Measurements from ENCODE around the gene ZBTB16. TPM values are rescaled to one million over a fixed set of nuclear protein-coding genes. Genes with fewer than 3 reads are reported as not detected.

ZBTB16 gene
- polyA plus RNA-seq, 5 donors = 3.1 to 9.9 (median 6.7) TPM

DNA sequence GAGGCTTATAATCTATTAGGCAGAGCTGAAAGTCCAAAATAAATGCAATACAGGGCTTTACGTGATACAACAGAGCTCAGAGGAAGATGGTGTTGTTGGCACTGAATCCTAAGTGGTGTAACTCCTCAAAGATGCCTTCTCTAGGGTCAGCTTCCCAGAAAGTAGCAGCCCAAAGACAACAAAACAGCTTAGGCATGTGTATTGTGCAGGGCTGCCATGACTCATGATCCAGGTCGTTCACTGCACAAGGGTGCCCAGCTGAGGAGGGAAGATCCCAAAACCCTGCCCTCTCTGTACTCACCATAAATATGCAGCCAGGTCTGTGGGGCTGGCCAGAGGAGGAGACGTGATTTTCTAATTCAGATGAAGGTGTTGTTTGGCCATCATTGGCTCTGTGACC lies 177.3 kb downstream of the ZBTB16 start:
- no peak for DNase-seq

DNA sequence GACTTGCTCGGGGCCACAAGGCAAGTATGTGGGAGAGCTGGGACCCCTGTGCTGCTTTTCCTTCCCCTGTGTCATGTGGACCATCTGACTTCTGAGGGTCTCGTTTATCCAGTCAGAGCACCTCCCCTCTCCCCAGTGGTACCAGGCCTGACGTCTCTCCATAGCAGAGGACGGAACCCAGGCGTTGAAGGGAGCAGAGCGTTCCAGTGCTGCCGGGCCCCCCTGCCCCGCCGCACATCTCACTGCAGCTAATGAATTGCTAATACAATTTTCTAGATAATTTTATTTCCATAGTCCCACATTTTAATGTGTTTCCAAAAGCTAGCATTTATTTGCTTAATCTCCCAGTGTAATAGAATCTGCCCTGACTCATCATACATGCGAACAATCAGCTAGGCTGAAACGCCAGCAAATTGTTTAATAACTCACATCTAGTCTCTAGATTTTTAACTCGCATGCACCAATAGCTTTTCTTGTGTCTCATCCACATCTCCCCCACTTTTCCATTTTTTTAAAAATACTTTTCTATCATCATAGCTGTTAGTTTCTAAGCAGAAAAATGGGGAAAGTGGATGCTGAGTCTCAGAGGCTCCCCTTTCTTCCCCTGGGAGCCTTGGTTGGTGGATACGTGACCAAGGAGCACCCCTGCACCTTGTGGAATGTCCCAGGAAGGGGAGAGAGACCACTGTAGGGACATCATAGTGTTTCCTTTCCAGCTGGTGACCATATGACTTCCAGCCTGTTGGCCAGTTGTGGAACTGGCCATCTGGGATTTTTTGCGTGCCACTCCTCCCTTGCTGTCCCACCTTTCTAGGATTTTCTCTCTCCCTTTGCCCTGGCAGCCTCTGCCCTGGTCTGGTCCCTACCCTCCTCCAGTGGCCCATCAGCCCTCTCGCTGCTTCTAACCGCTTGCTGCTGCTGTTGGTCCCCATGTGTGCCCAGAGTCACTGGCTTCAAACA lies 178.1 kb downstream of the ZBTB16 start:
- DNase-seq = no peak

DNA sequence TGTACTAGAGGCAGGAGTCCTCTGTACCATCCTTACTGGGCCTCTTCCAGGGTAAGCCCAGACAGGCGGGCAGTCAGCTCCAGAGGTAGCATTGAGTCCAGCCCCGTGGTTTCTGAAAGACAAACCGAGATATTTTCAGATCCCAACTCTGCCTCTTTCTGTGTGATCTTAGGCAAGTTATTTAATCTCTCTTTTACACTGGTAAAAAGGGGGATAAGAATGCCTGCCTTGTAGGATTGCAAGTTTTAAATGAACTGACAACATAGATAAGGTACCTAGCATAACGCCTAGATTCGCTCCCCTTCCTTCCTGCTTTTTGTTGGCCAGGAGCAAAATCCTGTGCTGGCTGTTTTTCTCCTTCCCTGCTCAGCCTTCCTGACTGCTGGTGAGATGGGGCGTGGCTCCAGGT lies 180.2 kb downstream of the ZBTB16 start:
- no peak for DNase-seq

DNA sequence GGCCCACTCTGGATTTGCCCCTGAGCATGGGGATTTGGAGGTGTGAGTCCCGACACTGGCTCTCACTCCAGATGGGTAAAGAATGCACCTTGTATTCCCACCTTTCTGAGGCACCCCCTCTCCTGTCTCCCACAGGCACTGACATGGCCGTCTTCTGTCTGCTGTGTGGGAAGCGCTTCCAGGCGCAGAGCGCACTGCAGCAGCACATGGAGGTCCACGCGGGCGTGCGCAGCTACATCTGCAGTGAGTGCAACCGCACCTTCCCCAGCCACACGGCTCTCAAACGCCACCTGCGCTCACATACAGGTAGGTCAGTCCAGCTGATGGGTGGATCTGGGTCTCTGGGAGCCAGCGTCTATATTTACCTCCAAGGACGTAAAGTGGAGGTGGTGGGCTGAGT lies 182.5 kb downstream of the ZBTB16 start:
- DNase-seq = no peak

DNA sequence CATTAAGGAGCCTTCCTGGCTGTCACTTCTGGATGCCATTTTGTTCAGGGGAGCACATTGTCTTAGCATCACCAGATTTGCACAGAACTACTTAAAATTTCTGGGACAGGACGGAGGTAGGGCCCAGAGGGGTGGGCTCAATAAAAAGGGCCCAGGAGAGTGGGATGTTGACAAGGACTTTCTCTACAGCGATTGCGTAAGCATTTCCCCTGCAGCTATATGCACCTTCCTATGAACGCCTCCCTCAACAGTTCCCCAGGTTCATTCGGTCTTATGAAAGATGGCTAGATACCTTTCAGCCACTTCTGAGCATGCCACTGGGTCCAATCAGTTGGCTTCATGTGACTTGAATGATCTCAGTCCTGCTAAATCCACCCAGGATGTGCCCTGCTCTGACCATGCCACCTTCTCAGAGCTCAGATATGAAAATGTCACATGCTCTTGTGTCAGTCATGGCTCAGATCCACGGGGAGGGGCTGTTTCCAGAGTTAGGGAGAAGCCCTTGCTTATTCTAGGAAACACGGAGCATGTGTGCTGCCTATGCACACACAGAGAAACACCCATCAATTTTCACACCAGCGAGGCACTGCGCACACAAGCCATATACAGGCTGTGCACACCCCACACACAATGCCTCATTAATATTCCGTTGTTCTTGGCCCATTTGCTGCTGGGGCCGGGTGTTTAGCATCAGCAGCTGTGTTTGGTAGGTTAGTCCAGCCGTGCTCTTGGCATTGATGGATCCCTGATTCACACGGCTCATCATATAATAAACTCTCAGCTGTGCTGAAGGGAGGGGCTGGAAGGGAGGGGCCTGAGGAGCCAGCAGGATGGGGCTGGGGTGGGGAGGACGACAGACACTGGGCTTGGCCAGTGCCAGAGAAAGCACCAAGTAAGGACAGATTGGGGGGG lies 184.2 kb downstream of the ZBTB16 start:
- no peak for DNase-seq

DNA sequence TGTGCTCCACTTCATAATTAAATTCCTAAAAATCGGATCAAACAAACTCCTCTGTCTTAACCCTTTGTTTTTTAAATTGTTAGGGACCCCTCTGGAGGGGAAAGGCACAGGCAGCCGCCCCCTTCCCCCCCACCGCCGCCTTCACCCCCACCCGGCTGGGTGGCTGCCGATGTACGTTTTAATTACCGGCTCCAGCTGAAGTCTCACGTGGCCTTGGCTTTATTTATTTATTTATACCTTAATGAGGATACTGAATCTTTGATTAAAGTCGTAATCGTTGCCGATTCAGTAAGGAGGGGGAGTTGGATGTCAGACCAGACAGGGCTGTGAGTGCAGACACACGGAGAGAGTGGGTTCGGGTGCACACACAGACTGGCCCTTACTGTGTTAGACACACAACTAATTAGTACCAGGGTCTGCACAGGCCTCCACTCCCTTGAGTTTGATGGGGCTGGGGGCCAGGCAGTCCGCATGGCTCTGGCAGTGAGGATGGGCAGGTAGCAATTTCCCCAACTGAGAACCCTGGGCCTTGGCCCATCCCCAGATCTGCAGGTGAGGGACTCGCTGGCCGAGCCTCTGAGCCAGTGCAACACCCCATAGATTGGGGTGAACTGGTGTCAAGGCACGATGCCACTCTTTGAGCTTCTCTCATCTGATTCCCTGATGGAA lies 185.3 kb downstream of the ZBTB16 start:
- DNase-seq = no peak

DNA sequence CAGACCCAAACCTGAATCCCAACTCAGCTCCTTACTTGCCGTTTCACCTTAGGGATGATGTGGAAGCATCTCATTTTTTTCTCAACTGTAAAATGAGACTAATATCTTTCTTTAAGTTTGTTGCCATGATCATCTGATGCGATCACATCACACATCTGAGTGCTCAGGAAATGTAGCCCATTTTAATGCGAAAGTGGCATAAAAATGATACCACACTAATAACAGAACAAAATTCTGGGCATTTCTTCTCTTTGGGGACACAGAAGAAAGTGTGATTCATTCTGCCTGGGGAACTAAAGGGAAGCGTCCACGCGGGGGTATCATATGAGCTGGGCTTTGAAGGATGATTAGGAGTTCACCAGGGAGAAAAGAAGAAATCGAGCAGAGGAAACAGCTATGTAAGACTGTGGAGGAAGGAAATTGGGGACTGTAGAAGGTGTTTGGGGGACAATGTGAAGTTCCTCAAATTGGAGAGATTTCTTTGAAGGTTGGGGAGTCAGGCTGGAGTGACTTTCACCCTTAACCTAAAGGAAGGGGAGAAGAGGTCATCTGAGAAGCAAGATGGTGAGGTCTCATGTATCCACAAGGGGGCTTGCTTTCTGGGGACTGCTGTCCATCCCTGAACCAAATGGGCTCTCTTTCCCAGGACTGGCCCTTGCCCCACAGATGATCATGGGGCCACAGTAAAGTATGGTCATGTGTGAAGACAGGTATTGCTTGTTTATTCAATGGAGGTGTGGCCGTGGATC lies 187.0 kb downstream of the ZBTB16 start:
- DNase-seq = no peak

DNA sequence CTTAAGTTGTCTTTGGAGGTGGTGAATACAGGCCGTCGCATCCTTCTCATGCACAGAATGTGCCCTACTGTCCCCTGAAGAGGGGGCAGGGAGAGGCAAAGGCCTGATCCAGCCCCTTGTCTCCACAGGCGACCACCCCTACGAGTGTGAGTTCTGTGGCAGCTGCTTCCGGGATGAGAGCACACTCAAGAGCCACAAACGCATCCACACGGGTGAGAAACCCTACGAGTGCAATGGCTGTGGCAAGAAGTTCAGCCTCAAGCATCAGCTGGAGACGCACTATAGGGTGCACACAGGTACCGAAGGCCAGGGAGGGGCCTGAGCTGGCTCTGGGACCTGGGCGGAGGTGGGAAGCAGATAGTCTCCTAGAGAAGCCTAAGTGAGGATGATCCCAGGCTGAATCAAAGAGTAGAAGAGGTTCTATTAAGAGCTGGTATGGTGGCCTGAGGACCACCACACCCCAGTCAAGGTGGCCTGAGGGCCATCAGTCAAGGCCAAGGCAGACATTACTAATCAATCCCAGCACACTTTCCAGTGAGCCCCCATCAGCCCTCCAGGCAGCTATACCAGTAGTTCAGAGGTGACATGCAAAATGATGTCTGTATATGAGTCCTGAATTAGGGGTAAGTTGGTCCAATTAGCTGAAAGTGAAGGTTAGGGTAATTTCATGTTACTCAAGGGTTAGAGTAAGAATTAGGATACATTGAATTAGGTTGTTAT lies 187.7 kb downstream of the ZBTB16 start:
- DNase-seq = no peak

DNA sequence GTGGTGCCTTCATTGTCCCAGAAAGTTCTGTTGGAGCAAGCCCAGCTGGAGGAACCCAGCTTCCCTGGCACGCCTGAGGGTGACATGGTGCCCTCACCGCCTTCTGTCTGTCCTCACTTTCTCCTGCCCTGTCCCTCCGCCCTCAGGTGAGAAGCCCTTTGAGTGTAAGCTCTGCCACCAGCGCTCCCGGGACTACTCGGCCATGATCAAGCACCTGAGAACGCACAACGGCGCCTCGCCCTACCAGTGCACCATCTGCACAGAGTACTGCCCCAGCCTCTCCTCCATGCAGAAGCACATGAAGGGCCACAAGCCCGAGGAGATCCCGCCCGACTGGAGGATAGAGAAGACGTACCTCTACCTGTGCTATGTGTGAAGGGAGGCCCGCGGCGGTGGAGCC lies 190.7 kb downstream of the ZBTB16 start:
- no peak for DNase-seq

DNA sequence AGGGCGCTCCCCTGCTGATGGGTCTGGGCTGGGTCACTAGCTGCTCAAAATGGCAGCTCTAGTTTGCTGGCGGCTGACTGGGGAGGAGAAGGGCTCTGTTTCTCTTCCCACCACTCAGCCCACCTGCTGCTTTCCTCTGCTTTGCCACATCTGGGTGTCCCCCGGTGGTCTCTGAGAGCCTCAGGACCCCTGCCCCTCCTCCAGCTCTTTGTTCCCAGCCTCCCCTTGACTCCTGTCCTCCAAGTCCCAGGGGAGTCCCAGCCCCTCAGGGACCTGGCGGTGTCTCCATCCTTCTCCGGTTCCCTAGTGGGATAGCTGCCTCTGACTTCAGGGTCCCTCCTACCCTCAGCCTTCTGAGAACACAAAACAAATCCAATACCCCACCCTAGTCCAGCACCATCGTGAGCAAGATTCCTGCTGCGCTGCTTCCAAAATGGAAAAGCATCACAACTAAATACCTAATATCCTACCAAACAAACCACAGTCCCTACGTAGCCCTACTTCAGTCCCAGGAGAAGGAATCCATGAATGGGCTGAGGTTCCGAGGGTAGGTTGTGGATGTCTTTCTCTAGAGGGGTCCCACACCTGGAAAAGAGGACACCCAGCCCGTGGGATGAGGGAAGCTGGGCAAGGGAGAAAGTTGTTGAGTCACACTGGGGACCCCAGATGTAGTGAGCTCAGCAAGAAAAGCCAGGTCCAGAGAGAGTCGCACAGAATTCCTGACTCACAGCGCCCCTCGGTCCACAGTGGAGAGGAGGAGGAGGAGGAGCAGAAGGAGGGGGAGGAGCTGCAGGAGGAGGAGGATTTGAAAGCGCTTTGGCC lies 191.7 kb downstream of the ZBTB16 start:
- DNase-seq = no peak

DNA sequence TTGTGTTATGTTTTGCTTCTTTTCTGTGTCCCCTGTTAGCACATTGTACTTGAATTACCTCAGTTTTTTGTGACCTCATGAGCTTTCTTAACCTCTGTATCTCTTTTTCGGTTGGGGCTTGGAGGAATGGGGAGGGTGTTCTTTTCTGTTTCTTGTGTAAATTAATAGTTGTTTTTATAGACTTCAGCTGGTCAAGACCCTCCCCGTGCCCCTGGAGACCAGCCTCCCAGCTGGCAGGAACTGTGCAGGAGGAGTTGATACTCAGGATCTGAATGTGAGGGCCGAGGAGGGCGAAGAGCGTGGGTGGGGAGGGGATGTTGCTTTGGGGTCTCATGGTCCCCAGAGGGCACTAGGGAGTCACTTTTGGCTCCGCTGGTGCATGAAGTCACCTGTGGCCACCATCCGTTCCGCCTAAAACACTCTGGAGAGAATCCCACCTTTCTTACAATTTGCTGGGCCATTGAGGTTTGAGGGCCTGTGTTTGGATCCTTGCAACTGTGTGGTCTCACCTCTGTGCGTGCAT lies 192.4 kb downstream of the ZBTB16 start:
- DNase-seq = no peak

DNA sequence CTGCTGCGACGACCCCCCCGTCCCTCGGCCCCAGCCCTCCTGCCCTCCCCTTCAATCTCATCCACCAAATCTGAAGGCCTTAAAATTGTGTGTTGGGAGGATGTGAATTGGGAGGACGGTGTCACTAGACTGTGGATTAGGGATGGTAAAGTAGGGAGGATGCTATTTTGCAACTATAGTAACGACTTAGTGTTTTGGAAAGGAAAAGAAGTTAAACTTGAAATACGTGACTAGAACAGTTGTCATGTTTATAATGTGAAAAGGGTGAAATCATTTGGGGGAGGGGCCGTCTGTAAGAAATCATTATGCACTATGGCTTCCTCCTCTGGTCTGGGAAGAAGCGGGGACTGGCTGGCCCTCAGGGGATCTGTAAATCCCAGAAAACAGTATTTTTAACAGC lies 193.3 kb downstream of the ZBTB16 start:
- DNase-seq = no peak

DNA sequence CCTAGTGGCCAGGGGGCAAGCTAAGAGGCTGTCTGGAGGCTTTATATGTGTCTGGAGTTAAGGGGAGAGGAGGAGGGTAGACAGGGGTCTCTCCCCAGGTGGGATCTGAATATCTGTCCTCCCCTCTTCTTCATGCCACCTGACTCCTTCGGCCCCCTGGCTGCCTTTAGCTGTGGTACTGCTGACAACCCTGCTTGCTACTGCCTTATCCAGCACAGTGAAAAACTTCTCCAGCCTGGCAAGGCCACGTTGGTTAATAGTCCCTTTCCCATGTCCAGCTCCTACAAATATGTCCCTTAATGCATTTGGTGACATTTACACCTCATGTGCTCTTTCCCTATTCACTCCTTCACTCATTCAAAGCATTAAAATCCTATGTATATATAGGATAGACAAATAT lies 194.3 kb downstream of the ZBTB16 start:
- DNase-seq = no peak

DNA sequence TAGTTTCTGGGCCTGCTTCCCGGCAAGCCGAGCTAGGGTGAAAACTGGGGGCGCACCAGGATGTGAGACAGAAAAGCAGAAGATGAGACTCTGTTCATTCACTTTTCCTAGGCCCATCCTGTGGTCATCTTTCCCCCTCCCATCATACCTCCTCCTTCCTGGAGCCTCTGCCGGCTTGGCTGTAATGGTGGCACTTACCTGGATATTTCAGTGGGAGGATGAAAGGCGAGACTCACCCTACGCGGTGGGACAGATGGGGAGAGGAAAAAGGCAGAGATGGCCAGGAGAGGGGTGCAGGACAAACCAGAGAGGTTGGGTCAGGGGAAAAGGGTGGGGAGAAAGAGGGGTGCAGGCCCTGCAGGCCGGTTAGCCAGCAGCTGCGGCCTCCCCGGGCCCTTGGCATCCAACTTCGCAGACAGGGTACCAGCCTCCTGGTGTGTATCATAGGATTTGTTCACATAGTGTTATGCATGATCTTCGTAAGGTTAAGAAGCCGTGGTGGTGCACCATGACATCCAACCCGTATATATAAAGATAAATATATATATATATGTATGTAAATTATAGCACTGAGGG lies 195.1 kb downstream of the ZBTB16 start:
- DNase-seq = no peak

DNA sequence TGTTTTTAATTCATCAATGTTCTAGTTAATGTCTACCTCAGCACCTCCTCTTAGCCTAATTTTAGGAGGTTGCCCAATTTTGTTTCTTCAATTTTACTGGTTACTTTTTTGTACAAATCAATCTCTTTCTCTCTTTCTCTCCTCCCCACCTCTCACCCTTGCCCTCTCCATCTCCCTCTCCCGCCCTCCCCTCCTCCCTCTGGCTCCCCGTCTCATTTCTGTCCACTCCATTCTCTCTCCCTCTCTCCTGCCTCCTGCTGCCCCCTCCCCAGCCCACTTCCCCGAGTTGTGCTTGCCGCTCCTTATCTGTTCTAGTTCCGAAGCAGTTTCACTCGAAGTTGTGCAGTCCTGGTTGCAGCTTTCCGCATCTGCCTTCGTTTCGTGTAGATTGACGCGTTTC lies 195.8 kb downstream of the ZBTB16 start:
- DNase-seq = no peak

DNA sequence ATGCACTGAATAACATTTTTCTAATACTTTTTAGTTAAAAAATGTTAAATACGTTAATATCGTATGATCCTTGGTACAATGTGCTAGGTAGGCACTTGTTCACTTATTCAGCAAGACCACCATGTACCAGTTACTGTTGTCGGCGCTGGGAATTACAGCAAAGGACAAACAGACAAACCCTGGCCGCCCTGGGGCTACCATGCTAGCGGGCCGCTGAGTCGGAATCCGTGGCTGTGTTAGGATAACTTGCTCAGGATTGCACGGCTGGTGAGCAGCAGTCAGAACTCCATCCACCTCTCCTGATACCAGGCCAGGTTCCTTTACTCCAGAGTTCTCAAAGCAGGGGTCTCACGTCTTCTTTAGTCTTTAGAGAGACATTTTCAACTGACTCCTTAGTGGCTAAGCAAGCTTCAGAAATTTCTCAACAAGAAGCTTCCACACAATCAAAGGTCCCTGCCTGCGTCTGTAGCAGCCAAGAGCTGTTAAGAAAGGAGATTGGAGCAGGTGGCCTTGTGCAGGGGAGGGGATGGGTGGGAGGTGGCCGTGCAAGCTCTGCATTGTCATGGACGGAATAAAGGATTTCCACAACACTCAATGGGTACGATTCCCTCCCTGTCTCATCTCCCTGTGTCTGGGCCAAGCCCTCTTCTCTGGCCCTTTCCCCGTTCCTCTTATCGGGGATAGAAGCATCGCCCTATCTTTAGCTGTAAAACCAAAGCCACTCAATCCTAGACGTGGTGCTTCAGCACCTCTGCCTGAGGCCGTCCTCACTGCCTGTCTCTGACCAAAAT lies 196.9 kb downstream of the ZBTB16 start:
- no peak for DNase-seq

DNA sequence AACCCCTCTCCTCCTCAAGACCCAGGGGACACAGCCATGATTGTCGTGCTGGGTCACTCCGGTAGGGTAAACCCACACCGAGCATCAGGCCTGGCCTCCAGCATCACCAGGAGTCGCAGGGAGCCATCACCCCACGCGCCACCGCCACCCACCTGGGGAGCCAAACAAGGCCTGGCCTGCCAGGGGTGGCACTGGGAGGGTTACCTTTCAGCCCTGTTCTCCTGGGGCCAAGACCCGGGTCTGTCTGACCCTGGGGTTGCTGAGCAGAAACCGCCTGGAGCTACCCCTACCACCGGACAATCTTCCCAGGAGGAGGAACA lies 197.4 kb downstream of the ZBTB16 start:
- no peak for DNase-seq
